Limb (tissue), 2 donors: ENCODE measurements around the gene ADARB2.
"Not testable (repeated sequence)": the region's sequence is repeated elsewhere in the genome, so short reads cannot be mapped to it uniquely, and the experiment has no call there.

Experiments used
- DNase-seq, 2 donors: peaks; one replicate each; pipeline ENCODE4 v3.0.0-alpha.2; 2016; ENCODE audit errors: extremely low spot score in 2 of 2

Gene ADARB2

GRCh38 chr10:1643161-1643907, 94.0 kb downstream of the ADARB2 start:
- peak; percentile 27 to 73 for DNase-seq

DNA sequence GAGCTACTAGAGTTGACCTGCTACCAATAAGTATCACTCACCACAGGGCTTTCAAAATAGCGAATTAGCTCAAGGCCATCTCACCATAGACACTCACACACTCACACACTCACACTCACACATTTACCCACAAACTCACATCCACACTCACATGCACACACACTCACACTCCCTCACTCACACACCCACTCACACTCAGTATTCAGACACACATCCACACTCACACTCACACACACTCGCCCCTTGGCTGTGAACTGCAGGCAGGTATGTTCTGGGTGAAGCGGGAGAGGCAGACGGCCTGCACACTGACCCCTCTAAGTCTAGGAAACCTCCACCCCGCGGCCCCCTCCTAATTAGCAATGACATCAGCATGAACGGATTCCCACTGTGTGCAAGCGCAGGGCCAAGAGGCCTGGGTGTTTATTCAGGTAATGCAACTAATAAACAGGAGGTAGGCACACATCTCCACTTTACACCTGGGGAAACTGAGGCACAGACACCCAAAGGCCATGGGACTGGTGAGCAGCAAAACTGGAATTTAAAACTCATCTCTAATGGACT, 94.6 kb downstream of the ADARB2 start:
- DNase-seq, result no peak

DNA sequence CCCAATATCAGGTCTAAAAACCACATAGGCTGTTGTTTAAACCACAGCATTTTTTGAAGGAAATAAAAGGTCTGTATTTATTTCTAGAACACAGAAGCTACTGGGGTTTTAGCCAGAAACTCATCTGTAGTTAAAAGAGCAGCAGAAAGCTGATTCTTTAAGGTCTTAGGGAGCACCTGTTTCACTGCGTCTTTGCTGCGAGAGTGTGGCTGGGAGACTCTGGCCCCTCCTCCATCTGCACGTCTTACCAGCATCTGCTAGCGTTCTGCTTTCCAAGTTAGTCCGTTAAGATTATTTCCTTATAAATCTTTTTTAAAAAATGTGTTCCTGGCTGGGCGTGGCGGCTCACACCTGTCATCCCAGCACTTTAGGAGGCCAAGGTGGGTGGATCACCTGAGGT, 95.9 kb downstream of the ADARB2 start:
- DNase-seq, result no peak

DNA sequence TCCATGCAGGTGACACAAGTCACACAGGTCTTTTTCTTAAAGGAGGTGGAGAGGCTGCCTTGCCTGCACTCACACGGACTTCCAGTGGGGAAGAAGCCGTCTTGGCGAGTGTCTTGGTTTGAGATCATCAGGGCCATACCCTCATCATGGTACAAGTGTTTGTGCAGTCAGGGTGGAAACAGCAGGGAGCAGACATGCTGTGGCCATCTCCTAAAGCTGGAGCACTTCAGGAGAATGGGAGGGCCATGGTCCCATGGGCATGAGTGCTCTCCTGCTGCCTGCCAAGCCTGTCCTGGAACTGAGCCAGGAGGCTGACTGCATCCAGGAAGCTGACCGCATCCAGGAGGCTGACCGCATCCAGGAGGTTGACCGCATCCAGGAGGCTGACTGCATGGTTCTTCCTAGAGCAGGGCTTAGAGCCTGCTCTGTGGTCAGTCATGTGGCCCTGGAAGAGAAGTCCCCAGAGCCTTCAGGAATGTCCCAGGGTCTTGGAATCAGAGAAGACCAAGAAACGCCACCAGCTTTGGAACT, 98.4 kb downstream of the ADARB2 start:
- DNase-seq, result no peak

DNA sequence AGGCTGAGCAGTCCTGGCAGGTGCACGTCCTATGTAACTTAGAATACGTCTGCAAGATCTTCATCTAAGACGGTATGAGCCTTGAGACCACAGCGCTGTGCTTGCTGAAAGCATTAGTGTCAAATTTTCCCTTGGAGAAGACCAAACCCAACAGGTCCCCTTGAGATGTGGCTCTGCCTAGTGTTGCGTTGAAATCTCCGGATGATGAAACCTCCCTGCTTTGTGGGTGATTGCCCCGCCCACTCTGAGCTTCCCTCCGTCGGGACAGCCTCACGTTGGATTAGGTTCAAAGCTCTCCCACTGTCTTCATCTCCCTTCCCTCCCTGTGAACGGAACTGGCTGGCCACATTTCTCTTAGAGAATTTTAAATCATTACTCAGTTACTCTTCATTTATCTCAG, 102.0 kb downstream of the ADARB2 start:
- no peak for DNase-seq

DNA sequence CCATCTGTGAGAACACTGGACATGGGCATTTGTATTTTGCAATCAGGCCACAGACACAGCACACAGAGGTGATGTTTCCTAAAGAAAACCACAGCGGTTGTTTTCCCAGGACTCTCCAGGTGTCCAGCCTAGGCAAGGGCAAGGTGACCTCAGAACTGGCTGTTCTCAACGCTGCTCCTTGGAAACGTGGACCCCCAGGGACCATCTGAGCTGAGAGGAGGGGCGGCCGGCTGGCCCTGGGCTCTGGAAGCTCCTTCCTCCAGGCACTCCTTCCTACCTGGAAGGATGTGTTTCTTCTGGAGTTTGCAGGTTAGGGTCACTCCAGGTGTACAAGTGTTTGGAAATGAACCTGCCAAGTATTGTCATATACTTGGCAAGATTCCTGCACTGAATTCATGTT, 103.1 kb downstream of the ADARB2 start:
- no peak for DNase-seq

DNA sequence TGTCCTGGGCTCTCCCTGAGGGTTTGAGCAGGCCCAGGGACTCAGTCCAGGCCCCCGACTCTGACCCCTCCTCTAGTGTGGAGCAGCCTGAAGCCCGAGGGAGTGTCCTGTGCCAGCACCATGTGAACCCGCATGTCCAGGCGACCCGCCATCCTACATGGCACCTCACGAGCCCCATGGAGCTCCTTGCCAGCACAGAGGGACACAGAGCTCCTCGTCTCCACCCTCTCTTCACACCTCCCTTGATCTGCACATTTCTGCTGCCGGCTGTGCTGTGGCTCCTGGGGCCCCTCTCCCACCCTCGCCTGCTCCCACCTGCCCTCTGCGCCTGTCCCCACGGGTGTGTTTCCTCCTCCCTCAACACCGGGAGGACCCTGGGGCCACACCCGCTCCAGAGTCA, 103.5 kb downstream of the ADARB2 start:
- DNase-seq, result no peak

DNA sequence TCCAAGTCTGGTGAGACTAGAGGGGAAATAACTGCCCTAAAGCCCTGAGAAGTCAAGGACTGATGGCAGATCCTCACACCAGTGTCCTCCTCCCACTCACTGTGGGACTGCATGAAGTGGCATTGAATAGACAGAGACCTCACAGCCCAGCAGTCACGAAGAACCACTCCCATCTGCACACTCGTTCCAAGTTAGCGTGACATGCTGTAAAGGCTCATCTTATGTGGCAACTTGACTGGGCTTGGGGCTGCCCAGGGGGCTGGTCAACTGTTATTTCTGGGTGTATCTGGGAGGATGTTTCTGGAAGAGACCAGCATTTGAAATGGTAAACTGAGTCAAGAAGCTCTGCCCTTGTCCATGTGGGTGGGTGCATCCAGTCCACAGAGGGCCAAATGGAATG, 104.7 kb downstream of the ADARB2 start:
- DNase-seq, result no peak

DNA sequence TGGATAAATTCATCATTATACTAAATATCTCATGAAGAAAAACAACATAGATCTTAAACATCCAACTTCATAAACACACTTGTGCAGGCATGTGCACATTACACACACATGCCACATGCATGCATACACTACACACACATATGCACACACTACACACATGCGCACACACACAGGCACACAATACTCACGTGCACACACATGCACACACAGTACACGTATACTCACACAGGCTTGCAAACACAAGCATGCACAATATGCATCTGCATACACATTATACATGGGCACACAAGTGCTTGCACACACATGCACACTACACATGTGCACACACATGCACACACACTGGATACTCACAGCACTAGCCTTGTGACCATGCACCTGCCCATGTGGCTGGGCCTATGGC, 105.2 kb downstream of the ADARB2 start:
- no peak for DNase-seq

DNA sequence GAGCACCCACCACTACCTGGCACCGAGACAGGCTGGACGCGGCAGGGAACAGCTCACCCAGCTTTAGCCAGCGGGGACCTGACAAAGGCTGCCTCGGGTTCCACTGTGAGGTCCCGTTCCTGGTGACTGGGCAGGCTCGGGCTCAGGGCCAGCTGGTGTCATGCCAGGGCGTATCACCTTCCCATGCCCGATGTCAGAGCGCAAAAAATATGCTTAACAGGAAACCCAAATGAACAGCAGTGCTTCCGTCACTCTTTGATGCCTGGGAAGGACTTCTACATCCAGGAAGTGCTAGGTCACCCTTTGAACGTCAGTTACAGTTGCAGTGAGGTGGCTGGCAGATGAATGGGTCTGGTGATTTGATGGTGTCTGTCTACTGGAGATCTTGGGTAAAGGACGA, 106.0 kb downstream of the ADARB2 start:
- DNase-seq, result no peak

- DNase-seq, result no peak
Observed at GRCh38 chr10:1630304-1630703, 107.0 kb downstream of the ADARB2 start.

DNA sequence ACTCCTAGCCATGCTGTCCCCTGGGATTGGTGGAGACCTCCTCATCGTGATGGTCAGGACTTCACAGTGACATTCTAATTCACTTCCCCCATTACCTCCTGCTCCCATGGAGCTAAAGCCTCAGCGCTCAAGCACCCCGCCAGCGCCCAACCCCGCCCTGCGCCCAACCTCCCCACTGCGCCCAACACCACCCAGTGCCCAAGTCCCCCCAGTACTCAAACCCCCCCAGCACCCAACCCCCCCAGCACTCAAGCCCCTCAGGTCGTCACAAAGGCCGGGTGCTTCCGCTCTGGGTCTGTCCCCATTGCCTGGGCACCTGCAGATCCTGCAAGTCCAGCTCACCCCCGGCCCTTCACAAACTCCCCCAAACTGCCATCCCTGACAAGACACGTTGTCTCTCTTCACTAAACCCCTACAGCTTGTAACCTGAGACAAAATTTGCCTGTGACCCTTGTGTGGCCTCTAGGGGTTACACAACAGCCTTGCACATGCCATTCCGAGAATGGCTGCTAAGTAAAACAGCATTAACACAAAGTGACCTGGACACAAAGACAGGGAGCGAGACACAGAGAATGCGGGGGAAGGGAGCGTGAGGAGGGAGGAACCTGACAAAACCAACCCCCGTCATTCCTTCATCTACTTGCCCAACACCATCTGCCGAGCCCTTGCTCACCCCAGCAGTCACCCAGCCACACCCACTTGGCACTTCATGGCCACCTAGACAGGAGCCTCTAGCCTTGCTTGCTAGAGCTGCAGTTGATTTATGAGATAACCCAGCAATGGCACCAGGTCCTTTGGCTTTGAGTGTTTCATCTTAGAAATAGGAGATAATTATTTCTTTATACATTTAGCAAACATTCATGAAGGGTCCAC, 107.8 kb downstream of the ADARB2 start:
- DNase-seq, result no peak

DNA sequence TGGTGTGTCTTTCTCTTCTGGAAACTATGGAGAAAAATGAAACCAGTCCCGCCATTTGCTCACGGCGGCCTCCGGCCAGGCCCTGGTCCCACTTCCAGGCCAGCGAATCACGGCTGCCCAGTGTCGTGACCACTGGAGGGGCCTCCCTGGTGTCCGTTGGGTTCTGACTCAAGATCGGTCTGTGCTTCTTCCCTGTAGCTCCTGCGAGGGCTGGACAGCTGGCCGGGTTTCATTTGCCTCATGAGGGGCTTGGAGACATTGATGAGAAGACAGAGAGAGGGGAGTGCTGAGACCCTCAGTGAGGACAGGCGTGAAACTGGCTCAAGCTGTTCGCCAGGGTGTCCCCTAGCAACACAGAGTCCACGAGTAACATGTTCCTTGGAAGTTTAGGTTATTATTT, 108.6 kb downstream of the ADARB2 start:
- DNase-seq, result no peak

DNA sequence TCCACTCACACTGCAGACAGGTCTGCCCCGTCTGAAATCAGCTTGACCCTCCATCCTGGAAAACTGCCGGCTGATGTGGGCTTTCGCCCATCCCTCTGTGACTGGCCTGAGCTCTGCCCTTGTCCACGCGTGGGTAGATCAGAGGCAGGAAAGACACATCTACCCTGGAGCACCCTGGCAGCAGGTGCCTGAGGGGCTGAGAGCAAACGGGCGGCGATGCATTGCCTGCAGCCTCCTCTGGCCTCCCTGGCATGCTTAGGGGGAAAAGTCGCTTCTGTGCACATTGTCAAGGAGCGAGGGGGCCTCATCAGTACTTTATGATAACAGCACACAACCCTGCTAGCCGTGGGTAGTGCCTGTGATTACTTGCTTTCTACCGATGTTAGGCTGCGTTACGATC, 109.4 kb downstream of the ADARB2 start:
- no peak for DNase-seq

GRCh38 chr10:1626835-1627234, 110.5 kb downstream of the ADARB2 start:
- DNase-seq, result no peak

GRCh38 chr10:1626410-1626809, 110.9 kb downstream of the ADARB2 start:
- no peak for DNase-seq

- DNase-seq, result no peak
Observed at GRCh38 chr10:1625731-1626130, 111.6 kb downstream of the ADARB2 start.

DNA sequence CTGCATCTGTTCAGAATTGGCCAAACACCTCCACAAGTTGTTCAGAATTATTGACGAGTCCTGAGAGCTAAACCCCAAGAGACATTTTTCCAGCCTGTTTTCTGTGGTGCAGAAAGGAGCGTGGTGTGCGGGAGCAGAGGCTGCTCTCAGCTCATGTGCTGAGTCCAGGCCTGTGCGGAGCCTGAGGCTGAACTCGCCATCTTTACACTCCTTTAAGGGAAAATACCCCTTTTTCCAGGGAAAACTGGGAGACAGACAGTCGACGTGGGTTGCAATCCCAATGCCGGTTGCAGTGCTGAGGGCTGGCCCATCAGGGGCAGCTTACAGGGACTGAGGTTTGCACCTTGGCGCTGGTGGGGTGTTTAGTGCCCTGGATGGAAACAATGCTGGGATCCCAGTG, 112.2 kb downstream of the ADARB2 start:
- no peak for DNase-seq

DNA sequence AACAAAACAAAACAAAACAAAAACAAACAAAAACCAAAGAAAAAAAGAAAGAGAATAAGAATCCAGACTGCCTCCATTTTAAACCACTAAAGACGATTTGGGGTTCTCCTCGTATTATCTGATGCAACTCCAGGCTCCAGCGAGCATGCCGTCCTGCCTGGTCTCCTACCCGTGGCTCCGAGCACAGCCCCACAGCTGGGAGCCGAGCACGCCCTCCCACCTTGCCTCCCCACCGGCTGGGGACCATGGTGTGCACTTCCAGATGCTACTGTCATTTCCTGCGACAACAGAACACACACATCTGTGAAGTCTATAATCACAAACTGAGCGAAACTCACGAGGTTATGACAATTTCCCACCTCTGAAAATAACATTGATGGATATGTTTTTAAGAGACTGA, 113.1 kb downstream of the ADARB2 start:
- no peak for DNase-seq

DNA sequence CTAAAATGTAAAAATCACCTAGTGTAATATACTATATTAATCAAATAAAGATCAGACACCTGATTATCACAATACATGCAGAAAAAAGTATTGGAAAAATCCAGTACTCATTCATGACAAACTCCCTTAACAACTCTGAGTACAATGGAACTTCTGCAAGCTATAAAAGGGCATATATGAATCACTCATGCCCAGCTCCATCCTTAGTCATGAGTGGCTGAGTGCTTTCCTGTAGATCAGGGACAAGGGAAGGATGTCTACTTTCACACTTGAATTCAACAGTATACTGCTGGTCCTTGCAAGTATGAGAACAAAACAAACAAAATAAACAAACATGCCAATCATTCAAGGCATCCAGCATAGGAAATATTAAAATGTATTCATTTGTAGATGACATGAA, 116.5 kb downstream of the ADARB2 start:
- no peak for DNase-seq

- not testable (repeated sequence) for DNase-seq
Observed at GRCh38 chr10:1617376-1618317, 119.7 kb downstream of the ADARB2 start.
